Measurements from ENCODE around the gene VTCN1. TPM values are rescaled to one million over a fixed set of nuclear protein-coding genes. Genes with fewer than 3 reads are reported as not detected.

VTCN1 gene
- total RNA-seq, 1 experiment from 2014 or later = 0.52 TPM

GRCh38 chr1:117239467-117239866 is 28.7 kb upstream of the VTCN1 start:
- H3K4me3 ChIP-seq (ENCODE audit: low read depth, low read length) = no peak overlapping the region
- ChIA-PET CTCF (no interaction called here), POLR2A (no interaction called here)
- intact Hi-C loops (cut with micrococcal nuclease; ENCODE audit: unreplicated experiment) = no loop called here
- Mint-ChIP-seq H3K9me3 (ENCODE audit: unreplicated experiment) (peaks cover 10% of the 10 kb centered on the region), H3K27ac (ENCODE audit: unreplicated experiment) (no peak overlapping the region), H3K4me3 (ENCODE audit: unreplicated experiment) (no peak overlapping the region), H3K36me3 (ENCODE audit: insufficient read depth, unreplicated experiment) (no peaks in the 10 kb centered on the region), H3K27me3 (ENCODE audit: insufficient read depth, unreplicated experiment) (no peaks in the 10 kb centered on the region), H3K4me1 (ENCODE audit: low read depth, unreplicated experiment) (no peaks in the 10 kb centered on the region)
- BruUV-seq (replicated peaks) = no TSS peak
- no peaks in the 10 kb centered on the region for H3K27me3 ChIP-seq (replicated peaks; ENCODE audit: control insufficient read depth, insufficient read depth, low read length)
- H3K4me1 ChIP-seq = no peaks in the 10 kb centered on the region
- H3K36me3 ChIP-seq (ENCODE audit: control insufficient read depth, insufficient read depth, low read length) = no peaks in the 10 kb centered on the region
- TF ChIP-seq CTCF (IDR thresholded peaks at IDR 0.05; ENCODE audit: insufficient read depth in 1 of 2, low read depth in 1 of 2, low read length in 1 of 2, severe bottlenecking in 1 of 2, unreplicated experiment in 1 of 2) = no peak
- H3K9me3 ChIP-seq = no peaks in the 10 kb centered on the region
- DNase-seq = peak in 1 of 2 experiments; percentile 1

GRCh38 chr1:117237726-117238381 is 27.1 kb upstream of the VTCN1 start:
- no peak overlapping the region for H3K4me3 Mint-ChIP-seq (ENCODE audit: unreplicated experiment)
- no peak for DNase-seq
- no peak overlapping the region for H3K27ac Mint-ChIP-seq (ENCODE audit: unreplicated experiment)
- no peaks in the 10 kb centered on the region for H3K9me3 ChIP-seq
- CTCF ChIA-PET = no interaction called here
- no TSS peak for BruUV-seq (replicated peaks)
- no peaks in the 10 kb centered on the region for H3K4me1 Mint-ChIP-seq (ENCODE audit: low read depth, unreplicated experiment)
- H3K36me3 Mint-ChIP-seq (ENCODE audit: insufficient read depth, unreplicated experiment) = no peaks in the 10 kb centered on the region
- peaks cover 10% of the 10 kb centered on the region for H3K9me3 Mint-ChIP-seq (ENCODE audit: unreplicated experiment)
- no peaks in the 10 kb centered on the region for H3K4me1 ChIP-seq
- intact Hi-C loops (cut with micrococcal nuclease; ENCODE audit: unreplicated experiment) = no loop called here
- no peaks in the 10 kb centered on the region for H3K27me3 ChIP-seq (replicated peaks; ENCODE audit: control insufficient read depth, insufficient read depth, low read length)
- TF ChIP-seq CTCF (IDR thresholded peaks at IDR 0.05; ENCODE audit: insufficient read depth in 1 of 2, low read depth in 1 of 2, low read length in 1 of 2, severe bottlenecking in 1 of 2, unreplicated experiment in 1 of 2) = no peak
- H3K4me3 ChIP-seq (ENCODE audit: low read depth, low read length) = no peak overlapping the region
- no peaks in the 10 kb centered on the region for H3K27me3 Mint-ChIP-seq (ENCODE audit: insufficient read depth, unreplicated experiment)
- POLR2A ChIA-PET = no interaction called here
- no peaks in the 10 kb centered on the region for H3K36me3 ChIP-seq (ENCODE audit: control insufficient read depth, insufficient read depth, low read length)

- DNase-seq = no peak
- H3K27ac Mint-ChIP-seq (ENCODE audit: unreplicated experiment) = no peak overlapping the region
- Histone ChIP-seq H3K4me1 (no peaks in the 10 kb centered on the region), H3K36me3 (ENCODE audit: control insufficient read depth, insufficient read depth, low read length) (no peaks in the 10 kb centered on the region), H3K9me3 (no peaks in the 10 kb centered on the region), H3K4me3 (ENCODE audit: low read depth, low read length) (no peak overlapping the region), H3K27me3 (replicated peaks; ENCODE audit: control insufficient read depth, insufficient read depth, low read length) (no peaks in the 10 kb centered on the region)
- no peak for TF ChIP-seq CTCF (IDR thresholded peaks at IDR 0.05; ENCODE audit: insufficient read depth in 1 of 2, low read depth in 1 of 2, low read length in 1 of 2, severe bottlenecking in 1 of 2, unreplicated experiment in 1 of 2)
- H3K27me3 Mint-ChIP-seq (ENCODE audit: insufficient read depth, unreplicated experiment) = no peaks in the 10 kb centered on the region
- CTCF ChIA-PET = no interaction called here
- H3K4me3 Mint-ChIP-seq (ENCODE audit: unreplicated experiment) = no peak overlapping the region
- no peaks in the 10 kb centered on the region for H3K4me1 Mint-ChIP-seq (ENCODE audit: low read depth, unreplicated experiment)
- H3K36me3 Mint-ChIP-seq (ENCODE audit: insufficient read depth, unreplicated experiment) = no peaks in the 10 kb centered on the region
- peaks cover 10% of the 10 kb centered on the region for H3K9me3 Mint-ChIP-seq (ENCODE audit: unreplicated experiment)
- no TSS peak for BruUV-seq (replicated peaks)
- POLR2A ChIA-PET = no interaction called here
- intact Hi-C loops (cut with micrococcal nuclease; ENCODE audit: unreplicated experiment) = no loop called here
Observed at GRCh38 chr1:117235863-117236465, 25.2 kb upstream of the VTCN1 start.
